Karpas-422 (cell line): ENCODE results near the gene CRCP. TPM values are rescaled to one million over a fixed set of nuclear protein-coding genes. Genes with fewer than 3 reads are reported as not detected.
"Not testable (repeated sequence)": the region's sequence is repeated elsewhere in the genome, so short reads cannot be mapped to it uniquely, and the experiment has no call there.

Experiments
- DNase-seq: peaks from one replicate; pipeline ENCODE4 v3.0.0-alpha.2; 2015
- H2AFZ ChIP-seq: fragments of 200-600 bp; sonication (generic); 2 replicates; pipeline ENCODE4 v1.6.1; 2014; ENCODE audit warnings: antibody characterized with exemption, low read length, mixed read lengths
- H3K27ac ChIP-seq: fragments of 200-600 bp; sonication (generic); 2 replicates; pipeline ENCODE4 v1.5.1; 2014; ENCODE audit warnings: mild to moderate bottlenecking, low read length, moderate library complexity
- H3K27me3 ChIP-seq: fragments of 200-600 bp; sonication (generic); 2 replicates; pipeline ENCODE4 v1.6.1; 2014; ENCODE audit warnings: low read length, mixed read lengths
- H3K36me3 ChIP-seq: fragments of 200-600 bp; sonication (generic); 2 replicates; pipeline ENCODE4 v1.6.1; 2014; ENCODE audit warnings: low read length, mixed read lengths; ENCODE audit not compliant: insufficient read depth
- H3K4me1 ChIP-seq: fragments of 200-600 bp; sonication (generic); 2 replicates; pipeline ENCODE4 v1.6.1; 2014; ENCODE audit warnings: mild to moderate bottlenecking, low read length, mixed read lengths
- H3K4me2 ChIP-seq: fragments of 200-600 bp; sonication (generic); 2 replicates; pipeline ENCODE4 v1.6.1; 2014; ENCODE audit warnings: low read length, low read depth, mild to moderate bottlenecking; ENCODE audit not compliant: poor library complexity, severe bottlenecking
- H3K4me3 ChIP-seq: fragments of 200-600 bp; sonication (generic); 2 replicates; pipeline ENCODE4 v1.5.1; 2014; ENCODE audit warnings: mild to moderate bottlenecking, antibody characterized with exemption, low read length, mixed read lengths
- H3K79me2 ChIP-seq: fragments of 200-600 bp; sonication (generic); 2 replicates; pipeline ENCODE4 v1.6.1; 2014; ENCODE audit warnings: mild to moderate bottlenecking, low read length, mixed read lengths
- H3K9ac ChIP-seq: fragments of 200-600 bp; sonication (generic); 2 replicates; pipeline ENCODE4 v1.6.0; 2014; ENCODE audit warnings: low read length
- H3K9me2 ChIP-seq: fragments of 200-600 bp; sonication (generic), shearing (Covaris generic); replicated peaks from 2 replicates; pipeline ENCODE4 v1.6.0; 2014; ENCODE audit warnings: mild to moderate bottlenecking, low read length, moderate library complexity; ENCODE audit not compliant: insufficient read depth
- H3K9me3 ChIP-seq: fragments of 300-700, 200-600 bp; sonication (generic); 2 replicates; pipeline ENCODE4 v1.6.1; 2014; ENCODE audit warnings: low read length, mixed read lengths
- H4K20me1 ChIP-seq: fragments of 200-600 bp; sonication (generic); 2 replicates; pipeline ENCODE4 v1.6.1; 2014; ENCODE audit warnings: mild to moderate bottlenecking, antibody characterized with exemption, low read length, low read depth; ENCODE audit not compliant: insufficient read depth
- total RNA-seq: library from RNA; depleted of rRNA; stranded (reverse); fragments of >200 nt; shearing (Covaris generic); gene quantifications from 2 replicates; pipeline ENCODE4 v1.2.3, GENCODE V29; 2014; ENCODE audit warnings: low replicate concordance

CRCP gene
- total RNA-seq, 1 experiment from 2014 or later, result 22.6 TPM

- Histone ChIP-seq H3K36me3 (no peaks in the 10 kb centered on the region), H3K27ac (no peak overlapping the region), H3K4me3 (no peak overlapping the region), H3K79me2 (no peaks in the 10 kb centered on the region), H3K4me1 (no peaks in the 10 kb centered on the region), H4K20me1 (no peaks in the 10 kb centered on the region), H3K9ac (no peak overlapping the region), H3K27me3 (no peaks in the 10 kb centered on the region), H3K9me2 (no peaks in the 10 kb centered on the region), H3K4me2 (no peak overlapping the region), H3K9me3 (no peaks in the 10 kb centered on the region), H2AFZ (no peak overlapping the region)
- DNase-seq, result no peak
Observed at GRCh38 chr7:66170309-66171231, 55.9 kb downstream of the CRCP start.

DNA sequence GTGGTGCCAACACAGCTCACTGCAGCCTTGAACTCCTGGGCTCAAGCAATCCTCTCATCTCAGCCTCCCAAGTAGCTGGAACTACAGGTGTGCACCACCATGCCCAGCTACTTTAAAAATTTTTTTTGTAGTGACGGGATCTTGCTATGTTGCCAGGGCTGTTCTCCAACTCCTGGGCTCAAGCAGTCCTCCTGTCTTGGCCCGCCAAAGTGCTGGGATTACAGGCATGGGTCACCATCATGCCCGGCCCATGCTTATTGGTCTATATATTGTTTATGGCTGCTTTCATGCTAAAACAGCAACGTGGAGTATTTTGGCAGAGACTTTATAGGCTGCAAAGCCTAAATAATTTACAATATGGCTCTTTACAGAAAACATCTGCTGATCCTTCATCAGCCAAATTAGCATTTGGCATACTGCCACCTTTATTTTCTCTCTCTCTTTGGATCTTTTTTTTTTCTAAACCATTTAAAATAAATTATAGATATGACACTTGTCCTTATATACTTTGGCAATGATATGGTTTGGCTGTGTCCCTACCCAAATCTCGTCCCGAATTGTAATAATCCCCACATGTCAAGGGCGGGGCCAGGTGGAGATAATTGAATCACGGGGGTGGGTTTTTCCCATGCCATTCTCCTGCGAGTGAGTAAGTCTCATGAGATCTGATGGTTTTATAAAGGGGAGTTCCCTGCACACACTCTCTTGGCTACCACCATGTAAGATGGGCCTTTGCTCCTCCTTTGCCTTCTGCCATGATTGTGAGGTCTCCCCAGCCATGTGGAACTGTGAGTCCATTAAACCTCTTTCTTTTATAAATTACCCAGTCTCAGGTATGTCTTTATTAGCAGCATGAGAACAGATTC, 58.1 kb downstream of the CRCP start:
- H4K20me1 ChIP-seq, H2AFZ ChIP-seq, H3K36me3 ChIP-seq, H3K27me3 ChIP-seq, H3K9ac ChIP-seq, H3K4me1 ChIP-seq, H3K27ac ChIP-seq, H3K9me3 ChIP-seq, H3K79me2 ChIP-seq, H3K4me3 ChIP-seq, H3K9me2 ChIP-seq, H3K4me2 ChIP-seq, DNase-seq: not testable (repeated sequence)

GRCh38 chr7:66173856-66174255, 59.2 kb downstream of the CRCP start:
- no peak overlapping the region for H3K4me2 ChIP-seq
- H3K9me3 ChIP-seq, result no peaks in the 10 kb centered on the region
- H3K36me3 ChIP-seq, result no peaks in the 10 kb centered on the region
- DNase-seq, result no peak
- no peak overlapping the region for H3K9ac ChIP-seq
- H2AFZ ChIP-seq, result no peak overlapping the region
- no peak overlapping the region for H3K27ac ChIP-seq
- no peaks in the 10 kb centered on the region for H4K20me1 ChIP-seq
- H3K4me1 ChIP-seq, result no peaks in the 10 kb centered on the region
- H3K79me2 ChIP-seq, result no peaks in the 10 kb centered on the region
- H3K27me3 ChIP-seq, result no peaks in the 10 kb centered on the region
- no peaks in the 10 kb centered on the region for H3K9me2 ChIP-seq
- no peak overlapping the region for H3K4me3 ChIP-seq

GRCh38 chr7:66175006-66175405, 60.4 kb downstream of the CRCP start:
- not testable (repeated sequence) for H3K27ac ChIP-seq, H3K36me3 ChIP-seq, H3K4me3 ChIP-seq, H4K20me1 ChIP-seq, H3K79me2 ChIP-seq, H3K27me3 ChIP-seq, H3K4me1 ChIP-seq, H2AFZ ChIP-seq, H3K9me2 ChIP-seq, DNase-seq, H3K4me2 ChIP-seq, H3K9ac ChIP-seq, H3K9me3 ChIP-seq

DNA sequence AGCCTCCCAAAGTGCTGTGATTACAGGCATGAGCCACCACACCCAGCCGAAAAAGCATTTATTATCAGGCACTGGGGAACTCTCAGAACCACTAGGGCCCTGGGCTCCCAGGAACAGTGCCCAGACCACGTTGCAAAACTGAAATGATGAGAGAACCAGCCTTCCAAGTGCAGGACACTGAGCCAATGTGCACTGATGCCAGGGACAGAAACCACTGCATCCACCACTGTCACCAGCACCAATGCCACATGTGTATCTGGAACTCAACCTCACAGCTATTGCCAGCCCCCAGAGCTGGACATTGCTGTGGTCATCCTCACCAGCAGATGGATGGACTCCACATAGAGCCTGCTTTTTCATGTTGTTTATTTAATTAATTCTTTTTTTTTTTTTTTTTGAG, 62.3 kb downstream of the CRCP start:
- Histone ChIP-seq H3K9me2 (no peaks in the 10 kb centered on the region), H3K79me2 (no peaks in the 10 kb centered on the region), H3K4me3 (no peak overlapping the region), H3K27me3 (no peaks in the 10 kb centered on the region), H3K9ac (no peak overlapping the region), H3K36me3 (no peaks in the 10 kb centered on the region), H3K9me3 (no peaks in the 10 kb centered on the region), H2AFZ (no peak overlapping the region), H3K27ac (no peak overlapping the region), H3K4me1 (no peaks in the 10 kb centered on the region), H3K4me2 (no peak overlapping the region), H4K20me1 (no peaks in the 10 kb centered on the region)
- DNase-seq, result no peak

DNA sequence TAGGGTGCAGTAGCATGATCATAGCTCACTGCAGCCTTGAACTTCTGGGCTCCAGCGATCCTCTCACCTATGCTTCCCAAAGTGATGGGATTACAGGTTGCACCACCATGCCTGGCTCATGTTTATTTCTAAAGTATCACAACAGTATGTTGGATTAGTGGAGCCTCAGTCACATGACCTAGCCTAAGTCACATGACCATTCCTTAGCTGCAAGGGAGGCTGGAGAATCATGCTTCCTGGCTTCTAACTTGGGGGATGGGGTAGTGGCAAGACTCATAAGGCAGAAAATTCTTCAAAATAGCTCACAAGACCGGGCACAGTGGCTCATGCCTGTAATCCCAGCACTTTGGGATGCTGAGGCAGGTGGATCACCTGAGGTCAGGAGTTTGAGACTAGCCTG, 63.6 kb downstream of the CRCP start:
- Histone ChIP-seq H3K9me3 (no peaks in the 10 kb centered on the region), H3K36me3 (no peaks in the 10 kb centered on the region), H3K27me3 (no peaks in the 10 kb centered on the region), H3K4me3 (no peak overlapping the region), H3K4me2 (no peak overlapping the region), H4K20me1 (no peaks in the 10 kb centered on the region), H2AFZ (no peak overlapping the region), H3K4me1 (no peaks in the 10 kb centered on the region), H3K27ac (no peak overlapping the region), H3K79me2 (no peaks in the 10 kb centered on the region), H3K9me2 (no peaks in the 10 kb centered on the region), H3K9ac (no peak overlapping the region)
- DNase-seq, result no peak

- no peaks in the 10 kb centered on the region for H3K79me2 ChIP-seq
- H2AFZ ChIP-seq, result no peak overlapping the region
- H3K4me3 ChIP-seq, result no peak overlapping the region
- H3K27ac ChIP-seq, result no peak overlapping the region
- H3K4me2 ChIP-seq, result no peak overlapping the region
- H3K36me3 ChIP-seq, result no peaks in the 10 kb centered on the region
- H4K20me1 ChIP-seq, result no peaks in the 10 kb centered on the region
- no peaks in the 10 kb centered on the region for H3K9me2 ChIP-seq
- H3K9me3 ChIP-seq, result no peaks in the 10 kb centered on the region
- no peaks in the 10 kb centered on the region for H3K27me3 ChIP-seq
- DNase-seq, result no peak
- no peak overlapping the region for H3K9ac ChIP-seq
- H3K4me1 ChIP-seq, result no peaks in the 10 kb centered on the region
Observed at GRCh38 chr7:66181329-66181728, 66.7 kb downstream of the CRCP start.

DNA sequence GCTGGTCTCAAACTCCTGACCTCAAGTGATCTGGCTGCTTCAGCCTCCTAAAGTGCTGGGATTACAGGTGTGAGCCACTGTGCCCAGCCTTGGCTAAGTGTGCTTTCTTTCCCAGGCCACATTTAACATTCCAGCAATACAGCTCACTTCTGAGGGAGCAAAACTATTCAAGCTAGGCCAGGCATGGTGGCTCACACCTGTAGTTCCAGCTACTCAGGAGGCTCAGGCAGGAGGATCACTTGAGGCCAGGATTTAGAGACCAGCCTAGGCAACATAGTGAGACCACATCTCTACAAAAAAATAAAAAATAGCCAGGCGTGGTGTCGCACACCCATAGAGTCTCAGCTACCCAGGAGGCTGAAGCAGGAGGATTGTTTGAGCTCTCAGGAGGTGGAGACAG, 67.2 kb downstream of the CRCP start:
- Histone ChIP-seq H3K36me3 (no peaks in the 10 kb centered on the region), H3K9ac (no peak overlapping the region), H3K4me2 (no peak overlapping the region), H3K79me2 (no peaks in the 10 kb centered on the region), H3K4me1 (no peaks in the 10 kb centered on the region), H2AFZ (no peak overlapping the region), H3K9me3 (no peaks in the 10 kb centered on the region), H3K27ac (no peak overlapping the region), H3K9me2 (no peaks in the 10 kb centered on the region), H3K27me3 (no peaks in the 10 kb centered on the region), H4K20me1 (no peaks in the 10 kb centered on the region), H3K4me3 (no peak overlapping the region)
- no peak for DNase-seq
